Measurements from ENCODE around the gene ZBTB7C.

The ZBTB7C gene

GRCh38 chr18:48320639-48320945, 88.6 kb downstream of the ZBTB7C start:
- DNase-seq, result no peak

- DNase-seq, result no peak
Measured at GRCh38 chr18:48319801-48320638, 89.2 kb downstream of the ZBTB7C start.

GRCh38 chr18:48318436-48318835, 90.7 kb downstream of the ZBTB7C start:
- DNase-seq, result no peak

GRCh38 chr18:48317781-48318381, 91.3 kb downstream of the ZBTB7C start:
- DNase-seq, result no peak

- DNase-seq, result no peak
Measured at GRCh38 chr18:48316177-48316576, 93.0 kb downstream of the ZBTB7C start.

GRCh38 chr18:48314690-48315089, 94.5 kb downstream of the ZBTB7C start:
- no peak for DNase-seq

GRCh38 chr18:48313792-48314191, 95.4 kb downstream of the ZBTB7C start:
- no peak for DNase-seq

- no peak for DNase-seq
Measured at GRCh38 chr18:48312066-48312465, 97.1 kb downstream of the ZBTB7C start.

GRCh38 chr18:48310999-48311398, 98.2 kb downstream of the ZBTB7C start:
- no peak for DNase-seq

- DNase-seq, result no peak
Measured at GRCh38 chr18:48310353-48310752, 98.8 kb downstream of the ZBTB7C start.

GRCh38 chr18:48308755-48309575, 100.2 kb downstream of the ZBTB7C start:
- DNase-seq, result peak; percentile 84 to 91

GRCh38 chr18:48308027-48308635, 101.1 kb downstream of the ZBTB7C start:
- peak in 1 of 2 experiments; percentile 28 for DNase-seq

GRCh38 chr18:48306838-48307237, 102.3 kb downstream of the ZBTB7C start:
- DNase-seq, result no peak

GRCh38 chr18:48304906-48305693, 104.1 kb downstream of the ZBTB7C start:
- DNase-seq, result no peak

- DNase-seq, result no peak
Measured at GRCh38 chr18:48303883-48304282, 105.3 kb downstream of the ZBTB7C start.

GRCh38 chr18:48302736-48303135, 106.4 kb downstream of the ZBTB7C start:
- no peak for DNase-seq

GRCh38 chr18:48300463-48300961, 108.7 kb downstream of the ZBTB7C start:
- DNase-seq, result peak in 1 of 2 experiments; percentile 11

GRCh38 chr18:48297139-48297538, 112.0 kb downstream of the ZBTB7C start:
- DNase-seq, result no peak

- DNase-seq, result no peak
Measured at GRCh38 chr18:48296581-48296980, 112.6 kb downstream of the ZBTB7C start.

GRCh38 chr18:48295586-48296311, 113.4 kb downstream of the ZBTB7C start:
- peak in 1 of 2 experiments; percentile 19 for DNase-seq

GRCh38 chr18:48294899-48295585, 114.1 kb downstream of the ZBTB7C start:
- no peak for DNase-seq
